EH (cell line): Measurements from ENCODE around the gene SSNA1.

Source experiments
- DNase-seq: peaks from one replicate; pipeline ENCODE4 v3.0.0-alpha.2; 2015; ENCODE audit warnings: low read depth

SSNA1 gene

DNA sequence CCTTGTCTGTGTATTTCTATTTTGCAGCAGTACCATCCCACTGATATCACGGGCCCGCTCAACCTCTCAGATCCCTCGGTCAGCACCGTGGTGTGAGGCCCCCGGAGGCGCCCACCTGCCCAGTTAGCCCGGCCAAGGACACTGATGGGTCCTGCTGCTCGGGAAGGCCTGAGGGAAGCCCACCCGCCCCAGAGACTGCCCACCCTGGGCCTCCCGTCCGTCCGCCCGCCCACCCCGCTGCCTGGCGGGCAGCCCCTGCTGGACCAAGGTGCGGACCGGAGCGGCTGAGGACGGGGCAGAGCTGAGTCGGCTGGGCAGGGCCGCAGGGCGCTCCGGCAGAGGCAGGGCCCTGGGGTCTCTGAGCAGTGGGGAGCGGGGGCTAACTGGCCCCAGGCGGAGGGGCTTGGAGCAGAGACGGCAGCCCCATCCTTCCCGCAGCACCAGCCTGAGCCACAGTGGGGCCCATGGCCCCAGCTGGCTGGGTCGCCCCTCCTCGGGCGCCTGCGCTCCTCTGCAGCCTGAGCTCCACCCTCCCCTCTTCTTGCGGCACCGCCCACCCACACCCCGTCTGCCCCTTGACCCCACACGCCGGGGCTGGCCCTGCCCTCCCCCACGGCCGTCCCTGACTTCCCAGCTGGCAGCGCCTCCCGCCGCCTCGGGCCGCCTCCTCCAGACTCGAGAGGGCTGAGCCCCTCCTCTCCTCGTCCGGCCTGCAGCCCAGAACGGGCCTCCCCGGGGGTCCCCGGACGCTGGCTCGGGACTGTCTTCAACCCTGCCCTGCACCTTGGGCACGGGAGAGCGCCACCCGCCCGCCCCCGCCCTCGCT is 20.5 kb upstream of the SSNA1 start:
- DNase-seq = no peak

DNA sequence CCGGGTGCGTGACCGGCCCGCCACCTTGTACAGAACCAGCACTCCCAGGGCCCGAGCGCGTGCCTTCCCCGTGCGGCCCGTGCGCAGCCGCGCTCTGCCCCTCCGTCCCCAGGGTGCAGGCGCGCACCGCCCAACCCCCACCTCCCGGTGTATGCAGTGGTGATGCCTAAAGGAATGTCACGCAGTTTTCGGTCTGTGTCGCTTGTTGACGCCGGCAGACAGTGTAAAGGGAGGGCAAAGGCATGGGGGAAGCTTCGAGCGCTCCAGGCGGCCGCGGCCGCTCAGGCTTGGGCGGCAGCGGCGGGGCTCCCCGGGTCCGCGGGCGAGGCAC is 19.9 kb upstream of the SSNA1 start:
- peak; percentile 6 for DNase-seq

DNA sequence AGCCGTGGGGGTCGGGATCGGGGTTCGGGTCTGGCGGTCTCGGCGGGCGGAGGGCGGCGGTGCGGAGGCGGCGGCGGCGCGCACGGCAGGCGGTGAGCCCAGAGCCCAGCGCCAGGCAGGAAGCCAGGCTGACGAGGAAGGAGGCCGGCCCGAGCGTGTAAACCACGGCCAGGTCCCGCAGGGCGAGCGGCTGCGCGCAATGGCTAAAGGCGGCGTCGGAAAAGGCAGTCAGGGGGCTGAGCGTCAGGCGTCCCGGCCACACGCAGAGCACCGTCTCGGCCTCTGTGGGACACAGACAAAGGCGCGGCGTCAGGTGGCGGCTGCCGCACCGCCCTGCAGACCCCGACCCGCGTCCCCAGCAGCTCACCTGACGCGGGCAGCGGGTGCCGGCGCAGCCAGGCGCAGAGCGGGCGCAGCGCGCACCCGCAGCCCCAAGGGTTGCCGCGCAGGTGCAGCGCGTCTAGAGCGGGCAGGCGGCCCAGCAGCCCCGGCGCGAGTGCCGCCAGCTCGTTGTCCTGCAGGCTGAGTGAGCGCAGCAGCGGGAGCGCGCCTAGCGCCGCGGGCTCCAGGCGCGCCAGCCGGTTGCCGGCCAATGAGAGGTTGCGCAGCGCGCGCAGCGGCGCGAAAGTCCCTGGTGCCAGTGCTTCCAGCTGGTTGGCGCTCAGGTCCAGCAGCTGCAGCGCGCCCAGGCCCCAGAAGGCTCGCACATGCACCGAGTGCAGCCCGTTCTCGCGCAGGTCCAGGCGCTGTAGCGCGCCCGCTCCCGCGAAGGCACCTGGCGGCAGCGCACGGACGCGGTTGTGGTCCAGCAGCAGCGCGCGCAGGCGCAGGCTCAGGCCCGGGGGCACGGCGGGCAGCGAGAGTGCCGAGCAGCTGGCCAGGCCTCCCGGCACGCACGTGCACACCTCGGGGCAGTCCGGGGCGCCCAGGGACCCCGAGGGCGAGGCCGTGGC is 19.3 kb upstream of the SSNA1 start:
- peak; percentile 42 for DNase-seq

DNA sequence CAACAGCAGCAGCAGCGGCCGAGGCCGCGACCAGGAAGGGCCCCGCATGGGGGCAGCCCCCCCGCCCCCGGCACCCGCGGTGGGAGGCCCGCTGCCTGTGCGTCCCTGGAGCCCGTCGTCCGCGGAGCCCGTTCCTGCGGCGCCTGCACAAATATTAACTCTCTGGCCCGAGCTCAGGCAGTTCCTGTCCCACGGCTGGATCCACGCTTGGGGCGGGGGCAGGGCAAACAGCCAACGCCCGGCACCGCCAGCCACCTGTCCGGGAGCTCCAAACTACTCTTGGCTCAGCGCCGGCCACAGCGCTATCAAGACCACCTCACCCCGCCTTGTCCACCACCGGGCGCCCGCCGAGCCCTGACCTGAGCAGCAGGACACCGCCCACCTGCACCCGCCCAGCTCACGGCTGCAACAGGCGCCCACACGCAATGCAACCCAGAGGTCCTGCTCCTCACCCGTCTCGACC is 18.5 kb upstream of the SSNA1 start, which contains the start of gene LRRC26:
TSS of gene LRRC26 (minus strand) at position 156 of the 463 bp plus-strand sequence. CDS start at position 48, 108 bp downstream.
- DNase-seq = no peak

DNA sequence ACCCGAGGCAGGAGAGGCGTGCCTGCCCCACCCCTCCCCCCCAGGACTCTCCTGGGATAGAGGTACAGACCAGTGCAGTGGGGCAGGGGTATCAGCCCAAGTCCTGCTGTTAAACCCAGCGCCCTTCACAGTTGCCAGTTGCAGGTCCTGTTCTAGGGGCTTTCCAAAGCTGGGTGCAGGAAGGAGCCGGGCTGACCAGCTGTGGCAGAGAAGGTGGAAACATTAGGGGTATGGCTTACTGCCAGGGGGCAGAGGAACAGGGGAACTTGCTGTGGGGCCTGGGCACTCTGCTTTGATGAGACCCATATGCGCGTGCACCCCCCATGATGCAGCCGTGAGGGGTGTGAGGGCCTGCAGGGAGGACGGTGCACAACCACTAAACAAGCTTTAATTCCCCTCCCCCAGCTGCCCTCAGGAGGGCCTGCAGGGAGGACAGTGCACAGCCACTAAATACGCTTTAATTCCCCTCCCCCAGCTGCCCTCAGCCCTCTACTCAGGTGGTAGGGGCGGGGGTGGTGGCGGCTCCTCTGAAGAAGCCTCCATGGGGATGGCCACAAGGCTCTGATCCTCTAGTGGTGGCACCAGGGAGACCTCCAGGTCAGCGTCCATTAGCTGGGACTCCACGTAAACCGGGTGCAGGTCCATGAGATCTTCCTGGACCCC is 17.9 kb upstream of the SSNA1 start:
- no peak for DNase-seq

DNA sequence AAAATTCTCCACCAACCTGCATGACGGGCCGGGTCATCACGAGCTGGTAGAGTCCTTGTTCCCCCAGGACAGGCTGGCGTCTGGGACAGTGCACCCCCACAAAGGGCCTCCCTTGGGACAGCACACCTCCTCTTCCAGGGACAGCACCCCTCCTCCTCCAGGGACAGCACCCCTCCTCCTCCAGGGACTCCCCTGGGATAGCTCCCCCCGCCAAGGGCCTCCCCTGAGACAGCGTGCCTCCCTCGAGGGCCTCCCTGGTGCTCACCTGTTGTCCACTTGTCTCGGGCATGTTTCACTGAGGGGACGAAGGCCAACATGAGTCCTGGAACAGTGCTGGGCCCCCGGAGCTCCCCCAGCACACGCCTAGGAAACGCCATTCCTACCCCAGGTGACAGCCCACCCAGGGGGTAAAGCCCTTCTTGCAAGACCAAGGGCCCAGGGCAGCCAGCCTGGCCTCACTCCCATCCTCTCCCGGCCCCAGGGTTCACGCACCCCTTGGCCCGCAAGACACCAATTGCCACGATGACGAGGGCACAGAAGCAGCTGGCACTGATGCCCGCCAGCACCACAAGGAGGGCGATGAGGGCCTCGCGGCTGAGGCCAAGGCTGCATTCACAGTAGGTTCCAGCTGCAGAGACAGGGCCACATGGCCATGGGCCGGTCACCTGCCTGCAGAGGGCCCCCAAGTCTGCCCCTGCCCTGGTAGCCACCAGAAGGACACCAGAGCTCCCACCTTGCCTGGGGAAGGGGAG is 17.2 kb upstream of the SSNA1 start:
- DNase-seq = no peak

DNA sequence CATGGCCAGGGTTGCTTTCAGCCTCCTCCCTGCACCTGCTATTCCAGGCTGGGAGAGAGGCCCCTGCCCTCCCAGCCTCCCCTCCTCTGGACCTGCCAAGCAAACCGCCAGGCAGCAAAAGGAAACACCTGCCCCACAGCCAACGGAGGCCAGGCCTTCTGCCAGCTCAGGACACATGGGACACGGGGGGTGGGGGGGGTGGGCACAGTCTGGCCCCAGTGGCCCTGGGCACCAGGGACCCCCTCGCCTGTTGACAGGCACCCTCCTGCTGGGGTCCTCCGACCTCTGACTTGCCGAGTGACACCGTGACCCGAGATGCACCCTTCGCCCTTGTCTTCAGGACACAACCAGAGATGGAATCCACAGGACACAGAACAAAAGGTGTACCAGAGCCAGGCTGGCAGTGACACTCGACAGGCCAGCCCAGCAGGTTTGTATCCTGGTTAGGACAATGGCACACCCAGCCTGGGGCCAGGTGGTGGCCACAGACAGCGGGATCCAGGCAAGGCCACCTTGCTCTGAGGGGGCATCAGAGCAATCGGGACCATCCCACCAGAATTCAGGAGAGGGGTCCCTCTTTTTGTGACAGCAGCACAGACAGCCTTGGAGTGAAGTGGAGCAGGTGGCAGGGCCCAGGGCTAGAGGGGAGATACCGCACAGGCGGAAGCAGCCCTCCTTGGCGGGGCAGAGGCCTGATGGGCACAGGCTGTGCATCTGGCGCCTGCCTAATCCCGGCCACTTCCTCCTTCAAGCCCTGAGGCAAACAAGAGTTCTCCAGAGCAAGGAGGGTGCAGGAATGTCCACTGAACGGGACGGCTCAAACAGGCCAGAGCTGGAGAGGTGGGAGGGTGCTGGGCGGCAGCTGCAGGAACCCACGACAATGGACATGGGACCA is 15.3 kb upstream of the SSNA1 start:
- peak; percentile 13 for DNase-seq

DNA sequence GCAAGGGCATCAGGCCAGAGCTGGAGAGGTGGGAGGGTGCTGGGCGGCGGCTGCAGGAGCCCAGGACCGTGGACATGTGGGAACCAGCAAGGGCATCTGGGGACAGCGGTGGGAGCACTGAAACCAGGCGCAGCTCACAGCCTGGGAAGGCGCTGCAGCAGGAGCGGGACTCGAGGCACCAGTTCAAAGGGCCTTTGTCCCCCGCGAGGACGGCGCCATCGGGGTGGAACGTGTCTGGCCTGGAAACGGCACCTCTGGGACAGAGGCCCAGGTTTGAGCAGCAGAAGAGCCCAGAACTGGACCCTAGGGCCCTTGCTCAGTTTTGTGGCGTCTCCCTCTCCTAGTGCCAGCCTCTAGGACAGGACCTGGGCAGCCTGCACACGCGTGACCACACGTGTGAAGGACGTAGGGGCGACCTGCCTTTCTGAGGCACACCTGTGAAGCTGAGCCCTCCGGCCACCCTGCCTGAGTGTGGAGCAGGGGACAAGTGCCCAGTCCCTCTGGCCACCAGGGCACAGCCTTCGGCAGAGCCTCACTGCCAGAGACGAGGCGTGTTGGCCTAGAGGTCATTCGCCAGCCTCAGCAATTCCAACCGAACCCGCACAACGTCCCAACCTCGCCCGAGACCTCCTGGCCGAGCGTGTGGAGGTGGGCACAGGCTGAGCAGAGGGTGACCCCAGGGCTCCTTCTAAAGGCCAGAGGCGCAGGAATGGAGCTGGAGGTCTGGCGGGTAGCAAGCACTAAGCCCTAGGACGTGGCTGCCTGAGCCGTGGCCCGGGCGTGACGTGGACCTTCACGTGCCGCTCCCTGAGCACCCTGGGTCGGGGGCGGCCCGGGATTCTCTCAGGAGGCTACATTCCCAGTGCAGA is 14.4 kb upstream of the SSNA1 start:
- DNase-seq = no peak

DNA sequence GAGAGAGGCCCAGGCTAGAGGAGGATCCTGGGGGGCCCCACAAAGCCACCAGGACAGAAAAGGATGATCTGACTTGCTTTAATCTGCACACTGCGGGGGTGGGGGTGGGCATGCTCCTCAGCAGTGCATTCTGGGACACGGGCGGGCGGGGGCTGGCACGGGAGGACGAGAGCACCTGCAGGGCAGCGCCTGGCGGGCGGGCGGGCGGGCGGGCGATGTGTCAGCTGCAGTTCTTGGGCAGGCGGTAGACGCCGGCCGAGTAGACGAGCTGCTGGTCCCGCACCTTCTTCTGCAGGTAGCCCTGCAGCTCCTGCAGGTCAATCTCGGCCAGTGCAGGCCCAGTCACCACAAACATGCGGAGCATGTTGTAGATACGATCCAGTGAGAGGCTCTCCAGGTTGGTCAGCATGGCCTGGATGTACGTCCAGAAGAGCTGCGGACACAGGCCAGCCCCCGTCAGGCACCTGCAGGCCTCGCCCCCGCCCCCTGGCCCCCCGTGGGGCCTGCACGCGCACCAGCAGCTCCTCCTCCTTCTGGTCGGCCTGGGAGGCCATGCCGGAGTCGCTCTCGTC is 13.7 kb upstream of the SSNA1 start:
- no peak for DNase-seq

DNA sequence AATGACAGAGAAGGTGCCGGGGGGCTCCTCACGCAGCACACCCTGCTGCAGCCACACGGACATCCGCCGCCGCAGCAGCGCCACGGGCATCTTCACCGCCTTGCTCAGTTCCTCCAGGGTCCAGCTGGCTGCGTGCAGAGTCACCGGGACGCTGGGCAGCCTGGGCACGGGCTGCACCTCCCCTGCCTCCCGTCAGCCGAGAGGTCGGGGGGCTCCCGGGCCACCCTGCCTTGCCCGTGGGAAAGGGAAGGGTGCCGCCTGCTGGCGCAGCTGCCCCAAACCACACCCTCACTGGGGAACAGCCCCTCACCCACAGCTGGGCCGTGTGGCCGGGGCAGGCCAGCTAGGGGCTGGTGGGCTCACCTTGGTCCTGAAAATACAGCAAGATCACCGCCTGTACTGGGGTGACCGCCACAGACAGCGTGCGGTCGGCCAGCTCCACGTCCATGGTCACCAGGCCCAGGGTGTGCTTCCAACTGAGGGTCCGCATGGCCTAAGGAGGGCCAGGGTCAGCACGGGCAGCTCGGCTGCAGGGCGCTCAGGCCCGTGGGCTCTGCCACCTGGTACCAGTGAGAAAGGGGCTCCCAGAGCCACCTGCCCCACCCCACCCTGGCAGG is 13.0 kb upstream of the SSNA1 start:
- DNase-seq = no peak

DNA sequence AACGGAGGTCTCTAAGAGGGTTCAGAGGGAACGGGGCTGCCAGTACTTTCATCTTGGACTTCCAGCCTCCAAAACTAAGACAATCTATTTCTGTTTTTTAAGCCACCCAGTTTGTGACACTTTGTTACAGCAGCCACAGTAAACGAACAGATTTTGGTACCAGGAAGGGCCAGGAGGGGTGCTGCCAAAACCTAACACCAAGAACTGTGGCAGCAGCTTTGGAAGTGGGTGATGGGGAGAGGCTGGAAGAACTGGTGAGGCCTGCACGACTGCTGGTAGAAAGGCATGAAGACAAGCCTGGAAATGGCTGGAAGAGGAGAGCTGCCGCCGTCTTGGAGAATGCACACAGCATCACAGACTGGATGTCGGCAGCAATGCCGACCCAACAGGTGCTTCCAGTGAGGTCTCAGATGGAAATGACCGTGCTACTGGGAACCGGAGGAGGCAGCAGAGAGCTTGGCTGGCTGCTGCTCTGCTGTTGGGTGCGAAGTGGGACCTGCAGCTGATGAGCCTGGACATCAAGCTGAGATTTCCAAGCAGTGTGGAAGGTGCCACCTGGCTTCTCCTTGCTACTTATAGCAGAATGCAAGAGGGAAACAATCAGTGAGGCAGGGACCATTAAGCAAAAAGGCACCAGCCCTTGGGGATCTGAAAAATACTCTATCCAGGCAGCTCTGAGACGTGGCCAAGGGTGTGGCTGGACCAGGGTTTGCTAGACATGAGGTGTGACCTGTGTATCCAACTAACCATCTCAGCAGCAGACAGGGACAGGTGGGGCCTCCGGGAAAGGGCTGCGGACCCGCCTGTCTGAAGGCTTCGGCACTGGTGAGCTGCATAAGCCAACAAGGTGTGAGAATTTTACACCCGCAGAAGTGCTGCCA is 11.9 kb upstream of the SSNA1 start:
- no peak for DNase-seq

DNA sequence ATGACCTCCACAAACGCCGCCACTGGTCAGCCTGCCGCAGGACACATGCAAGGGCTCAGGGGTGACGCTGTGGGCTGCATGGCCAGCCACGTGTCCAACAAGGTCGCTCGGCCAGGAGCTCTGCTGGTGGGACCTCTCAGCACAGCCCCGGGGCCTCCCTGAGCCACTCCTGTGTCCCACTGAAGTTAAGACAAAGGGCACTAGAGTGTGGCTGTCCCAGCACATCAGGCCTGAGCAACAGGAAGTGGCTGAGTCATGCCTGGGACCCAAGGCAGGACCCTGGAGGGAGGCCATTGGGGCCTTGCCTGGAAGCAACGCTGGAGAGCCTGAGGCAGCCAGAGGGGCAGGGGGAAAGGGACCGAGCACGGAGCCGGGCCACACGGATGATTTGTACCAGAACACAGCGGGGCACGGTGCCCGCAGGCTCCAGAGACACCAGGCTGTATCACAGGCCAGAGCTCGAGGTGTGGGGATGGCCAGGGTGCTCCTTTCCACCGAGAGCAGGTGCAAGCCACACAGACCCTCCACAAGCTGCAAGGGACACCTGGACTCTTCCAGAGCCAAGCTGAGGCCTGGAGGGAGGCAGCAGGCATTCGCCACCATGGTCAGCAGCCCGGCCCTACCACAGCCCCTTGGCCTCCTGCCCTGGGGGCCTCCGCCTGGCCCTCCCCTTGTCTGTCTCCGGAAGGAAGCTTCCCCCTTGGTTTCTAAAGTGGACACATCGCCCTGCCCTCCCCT is 10.1 kb upstream of the SSNA1 start:
- DNase-seq = peak; percentile 47

DNA sequence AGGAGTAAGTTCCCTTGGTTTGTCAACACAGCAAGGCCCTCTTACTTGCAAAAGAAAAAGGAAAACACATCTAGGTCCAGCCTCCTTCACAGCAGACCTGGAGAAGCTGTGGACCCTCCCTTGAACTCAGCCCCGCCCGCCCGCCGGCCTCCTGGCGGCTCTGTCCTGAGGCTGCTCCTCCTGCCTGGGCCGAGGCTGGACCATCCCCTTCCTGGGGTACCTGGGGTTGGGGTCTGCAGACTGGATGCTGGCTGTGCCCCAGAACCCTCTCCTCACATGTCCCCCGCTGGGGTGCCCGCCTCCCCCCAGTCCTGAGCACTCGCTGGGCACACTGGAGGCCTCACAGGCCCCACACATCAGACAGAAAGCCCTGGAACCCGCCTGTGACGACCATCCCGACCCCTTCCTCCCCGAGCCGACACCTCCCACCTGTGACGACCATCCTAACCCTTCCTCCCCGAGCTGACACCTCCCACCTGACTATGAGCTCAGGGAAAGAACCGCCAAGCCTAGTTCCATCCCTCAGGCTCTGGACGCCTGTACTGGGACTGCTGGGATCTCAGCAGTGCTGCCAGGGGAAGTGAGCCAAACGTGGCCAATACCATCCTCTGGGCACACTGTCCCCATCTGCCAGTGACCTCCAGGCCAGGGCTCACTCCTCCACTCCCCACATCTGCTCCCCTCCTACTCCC is 9.4 kb upstream of the SSNA1 start:
- DNase-seq = no peak

DNA sequence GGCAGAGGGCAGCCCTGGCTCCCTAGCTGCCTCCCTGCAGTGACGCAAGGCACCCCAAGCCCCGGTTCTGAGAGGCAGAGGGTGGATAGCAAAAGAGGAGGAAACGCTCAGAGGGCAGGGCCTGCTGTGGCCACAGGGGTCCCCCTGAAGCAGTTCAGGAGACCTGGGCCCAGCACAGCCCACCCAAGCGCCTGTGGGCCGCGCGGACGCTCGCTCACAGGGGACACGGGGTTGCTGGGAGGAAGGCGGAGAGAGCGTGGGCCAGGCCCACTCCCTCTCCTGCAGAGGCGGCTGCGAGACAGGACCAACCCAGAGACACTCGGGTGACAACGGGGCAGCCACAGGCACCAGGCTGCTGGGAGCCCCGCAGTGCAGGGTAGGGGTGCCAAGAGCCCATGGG is 8.7 kb upstream of the SSNA1 start:
- no peak for DNase-seq

DNA sequence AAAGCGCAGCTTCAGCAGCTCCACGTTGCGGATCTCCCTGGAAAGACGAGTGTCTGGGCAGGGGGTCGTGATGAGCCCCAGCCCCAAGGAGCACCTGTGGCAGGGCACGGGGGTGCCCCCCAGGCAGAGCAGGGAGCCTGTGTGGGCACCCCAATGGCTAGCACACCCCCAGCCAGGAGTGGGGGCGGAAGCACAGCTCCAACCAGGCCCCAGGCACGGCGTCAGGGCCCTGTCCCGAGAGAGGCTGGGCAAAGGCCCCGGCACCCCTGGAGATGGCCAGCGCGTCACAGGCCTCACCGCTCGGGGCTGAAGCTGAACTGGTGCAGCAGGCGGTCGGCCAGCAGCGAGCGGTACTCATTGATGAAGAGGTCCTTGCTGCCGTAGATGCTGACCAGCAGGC is 8.0 kb upstream of the SSNA1 start:
- DNase-seq = no peak

DNA sequence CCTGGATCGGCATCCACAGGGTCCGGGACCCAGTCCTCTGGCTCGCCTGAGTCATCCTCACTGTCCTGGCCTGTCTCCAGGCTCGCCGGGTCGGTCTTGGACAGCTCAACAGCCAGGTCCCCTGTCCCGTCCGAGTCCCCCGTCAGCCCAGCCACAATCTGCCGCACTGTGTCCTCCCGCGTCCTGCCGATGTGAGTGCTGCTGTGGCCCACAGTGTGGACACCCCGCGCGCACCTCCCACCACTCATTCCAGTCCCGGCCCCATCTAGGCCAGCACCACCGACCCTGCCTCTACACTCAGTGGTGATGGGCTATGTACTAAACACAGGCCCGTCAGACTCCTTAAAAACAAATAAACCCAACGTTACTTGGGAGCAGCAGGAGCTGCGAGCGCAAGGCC is 6.8 kb upstream of the SSNA1 start:
- no peak for DNase-seq

DNA sequence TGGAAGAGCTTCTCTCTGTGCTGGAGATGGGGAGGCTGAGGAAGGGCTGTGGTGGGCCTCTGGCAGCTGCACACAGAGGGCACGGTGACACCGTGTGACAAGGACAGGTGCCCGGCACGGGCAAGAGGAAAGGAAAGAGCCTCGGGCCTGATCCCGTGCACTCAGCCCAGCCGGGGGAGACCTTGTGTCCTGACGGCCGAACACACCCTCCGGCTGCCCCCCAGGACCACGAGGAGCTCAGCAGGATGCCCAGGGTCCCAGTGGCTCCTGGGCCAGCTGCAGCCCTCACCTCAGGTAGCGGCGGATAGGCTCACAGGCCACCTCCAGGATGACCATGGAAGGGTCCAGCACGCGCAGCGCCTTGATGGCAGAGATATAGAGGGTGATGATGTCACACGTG is 5.6 kb upstream of the SSNA1 start:
- DNase-seq = no peak
